HL-60 (cell line): ENCODE data around the gene JMJD7.

Experiments used
- GABPA ChIP-seq: IDR thresholded peaks from 2 replicates; pipeline ENCODE4 v1.6.1; 2012; ENCODE audit warnings: low read depth
- POLR2AphosphoS5 ChIP-seq: IDR thresholded peaks from 2 replicates; pipeline ENCODE4 v1.6.1; 2012; ENCODE audit warnings: low read depth
- SPI1 ChIP-seq: IDR thresholded peaks from 2 replicates; pipeline ENCODE4 v1.6.1; 2012; ENCODE audit warnings: low read depth, mild to moderate bottlenecking, borderline replicate concordance
- TF ChIP-seq, protein P1 (sequence below): IDR thresholded peaks from one replicate; pipeline ENCODE4 v1.5.1; 2011; ENCODE audit warnings: low read length, control low read depth, inconsistent platforms; ENCODE audit not compliant: insufficient read depth
- TF ChIP-seq, protein P2 (sequence below): IDR thresholded peaks from 2 replicates; pipeline ENCODE4 v1.6.1; 2012; ENCODE audit warnings: low read depth; ENCODE audit not compliant: insufficient replicate concordance

DNA sequence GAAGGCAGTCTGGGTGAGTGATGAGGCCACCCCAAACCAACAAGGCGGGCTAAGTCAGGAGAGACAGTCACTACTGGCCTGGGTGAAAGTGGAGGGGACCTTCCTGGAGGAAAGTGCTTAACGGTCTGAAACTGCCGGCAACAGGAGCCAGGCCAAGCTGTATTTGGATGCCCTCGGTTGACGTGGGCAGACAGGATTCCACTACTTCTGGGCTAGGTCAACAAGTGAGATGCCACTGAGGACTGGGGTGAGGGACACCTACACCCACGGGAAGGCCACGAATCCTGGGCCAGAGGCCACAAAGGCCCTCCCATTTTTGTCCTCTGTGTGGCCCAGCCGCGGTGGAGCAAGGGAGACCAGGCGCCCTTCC lies 53.6 kb downstream of the JMJD7 start:
- no peak for TF ChIP-seq POLR2AphosphoS5
- TF ChIP-seq, protein P1, sequence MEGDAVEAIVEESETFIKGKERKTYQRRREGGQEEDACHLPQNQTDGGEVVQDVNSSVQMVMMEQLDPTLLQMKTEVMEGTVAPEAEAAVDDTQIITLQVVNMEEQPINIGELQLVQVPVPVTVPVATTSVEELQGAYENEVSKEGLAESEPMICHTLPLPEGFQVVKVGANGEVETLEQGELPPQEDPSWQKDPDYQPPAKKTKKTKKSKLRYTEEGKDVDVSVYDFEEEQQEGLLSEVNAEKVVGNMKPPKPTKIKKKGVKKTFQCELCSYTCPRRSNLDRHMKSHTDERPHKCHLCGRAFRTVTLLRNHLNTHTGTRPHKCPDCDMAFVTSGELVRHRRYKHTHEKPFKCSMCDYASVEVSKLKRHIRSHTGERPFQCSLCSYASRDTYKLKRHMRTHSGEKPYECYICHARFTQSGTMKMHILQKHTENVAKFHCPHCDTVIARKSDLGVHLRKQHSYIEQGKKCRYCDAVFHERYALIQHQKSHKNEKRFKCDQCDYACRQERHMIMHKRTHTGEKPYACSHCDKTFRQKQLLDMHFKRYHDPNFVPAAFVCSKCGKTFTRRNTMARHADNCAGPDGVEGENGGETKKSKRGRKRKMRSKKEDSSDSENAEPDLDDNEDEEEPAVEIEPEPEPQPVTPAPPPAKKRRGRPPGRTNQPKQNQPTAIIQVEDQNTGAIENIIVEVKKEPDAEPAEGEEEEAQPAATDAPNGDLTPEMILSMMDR = no peak
- TF ChIP-seq, protein P2, sequence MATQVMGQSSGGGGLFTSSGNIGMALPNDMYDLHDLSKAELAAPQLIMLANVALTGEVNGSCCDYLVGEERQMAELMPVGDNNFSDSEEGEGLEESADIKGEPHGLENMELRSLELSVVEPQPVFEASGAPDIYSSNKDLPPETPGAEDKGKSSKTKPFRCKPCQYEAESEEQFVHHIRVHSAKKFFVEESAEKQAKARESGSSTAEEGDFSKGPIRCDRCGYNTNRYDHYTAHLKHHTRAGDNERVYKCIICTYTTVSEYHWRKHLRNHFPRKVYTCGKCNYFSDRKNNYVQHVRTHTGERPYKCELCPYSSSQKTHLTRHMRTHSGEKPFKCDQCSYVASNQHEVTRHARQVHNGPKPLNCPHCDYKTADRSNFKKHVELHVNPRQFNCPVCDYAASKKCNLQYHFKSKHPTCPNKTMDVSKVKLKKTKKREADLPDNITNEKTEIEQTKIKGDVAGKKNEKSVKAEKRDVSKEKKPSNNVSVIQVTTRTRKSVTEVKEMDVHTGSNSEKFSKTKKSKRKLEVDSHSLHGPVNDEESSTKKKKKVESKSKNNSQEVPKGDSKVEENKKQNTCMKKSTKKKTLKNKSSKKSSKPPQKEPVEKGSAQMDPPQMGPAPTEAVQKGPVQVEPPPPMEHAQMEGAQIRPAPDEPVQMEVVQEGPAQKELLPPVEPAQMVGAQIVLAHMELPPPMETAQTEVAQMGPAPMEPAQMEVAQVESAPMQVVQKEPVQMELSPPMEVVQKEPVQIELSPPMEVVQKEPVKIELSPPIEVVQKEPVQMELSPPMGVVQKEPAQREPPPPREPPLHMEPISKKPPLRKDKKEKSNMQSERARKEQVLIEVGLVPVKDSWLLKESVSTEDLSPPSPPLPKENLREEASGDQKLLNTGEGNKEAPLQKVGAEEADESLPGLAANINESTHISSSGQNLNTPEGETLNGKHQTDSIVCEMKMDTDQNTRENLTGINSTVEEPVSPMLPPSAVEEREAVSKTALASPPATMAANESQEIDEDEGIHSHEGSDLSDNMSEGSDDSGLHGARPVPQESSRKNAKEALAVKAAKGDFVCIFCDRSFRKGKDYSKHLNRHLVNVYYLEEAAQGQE = no peak
- TF ChIP-seq SPI1 = no peak
- TF ChIP-seq GABPA = no peak
